GM12878 (cell line): ENCODE data around the gene MARCHF9. TPM values are rescaled to one million over a fixed set of nuclear protein-coding genes. Genes with fewer than 3 reads are reported as not detected.

Source experiments
- ATAC-seq: fragments of 200-7000 bp; cut with Tn5 transposase; 3 replicates; pipeline ENCODE4 v1.9.1; 2020; ENCODE audit warnings: mild to moderate bottlenecking, moderate library complexity
- BruUV-seq: library from RNA; stranded (reverse); fragments of 400-500 nt; replicated peaks from 2 replicates; lab custom pipeline; 2021; lab: Mats Ljungman, UMichigan
- CTCF ChIA-PET: fragments of 300-600 bp; sonication (Branson Sonifier 250); formaldehyde crosslinking; extraction: SDS; loops from one replicate; lab custom pipeline; 2021; ENCODE audit warnings: inconsistent platforms; lab: Yijun Ruan, JAX
- POLR2A ChIA-PET: fragments of 350-600 bp; formaldehyde crosslinking; extraction: SDS; loops from one replicate; lab custom pipeline; 2021; ENCODE audit warnings: inconsistent platforms; lab: Charles Lee
- RAD21 ChIA-PET: fragments of 300-600 bp; sonication (Branson Sonifier 250); formaldehyde crosslinking; loops from one replicate; lab custom pipeline; 2023; ENCODE audit warnings: antibody characterized with exemption; ENCODE audit not compliant: unreplicated experiment; lab: Charles Lee
- SMC1A ChIA-PET: fragments of 300-600 bp; sonication (Branson Sonifier 250); formaldehyde crosslinking; loops from one replicate; lab custom pipeline; 2023; ENCODE audit not compliant: unreplicated experiment, uncharacterized antibody; lab: Charles Lee
- DNase-seq: peaks from one replicate; pipeline ENCODE4 v3.0.0-alpha.2; 2011; ENCODE audit warnings: low read depth, low spot score
- FAIRE-seq: peaks from 3 replicates; lab custom pipeline; 2011; peaks lifted over from hg19 to GRCh38; lab: Jason Lieb, UNC
- H2AFZ ChIP-seq: 2 replicates; pipeline ENCODE4 v1.6.0; 2011; ENCODE audit warnings: low read depth, low read length, control low read depth; ENCODE audit not compliant: control insufficient read depth
- H3K27ac ChIP-seq: 2 replicates; pipeline ENCODE4 v1.5.1; 2011; ENCODE audit warnings: control low read depth; ENCODE audit not compliant: control insufficient read depth, insufficient read depth
- H3K27me3 ChIP-seq, 2 experiments: replicated peaks in 1 of 2; 2 replicates each; pipeline versions ENCODE4 v1.6.0 to v1.6.1; 2011; ENCODE audit warnings: low read length in 1 of 2; ENCODE audit not compliant: control insufficient read depth in 2 of 2, insufficient read depth in 2 of 2
- H3K36me3 ChIP-seq, 2 experiments: 2 replicates each; pipeline ENCODE4 v1.5.1; 2011; ENCODE audit warnings: low read length in 1 of 2; ENCODE audit not compliant: control insufficient read depth in 2 of 2, insufficient read depth in 2 of 2
- H3K4me1 ChIP-seq: 2 replicates; pipeline ENCODE4 v1.6.1; 2011; ENCODE audit warnings: mild to moderate bottlenecking, low read length, moderate library complexity, mixed read lengths; ENCODE audit not compliant: control insufficient read depth, insufficient read depth
- H3K4me2 ChIP-seq: 2 replicates; pipeline ENCODE4 v1.6.0; 2011; ENCODE audit warnings: control low read depth; ENCODE audit not compliant: control insufficient read depth, insufficient read depth
- H3K4me3 ChIP-seq: fragments of 200-600 bp; sonication (generic); 2 replicates; pipeline ENCODE4 v1.5.1; 2016
- H3K79me2 ChIP-seq: 2 replicates; pipeline ENCODE4 v1.6.0; 2011; ENCODE audit warnings: low read length; ENCODE audit not compliant: control insufficient read depth, insufficient read depth
- H3K9ac ChIP-seq: 2 replicates; pipeline ENCODE4 v1.8.0; 2011; ENCODE audit warnings: low read length, control low read depth, mixed read lengths; ENCODE audit not compliant: control insufficient read depth, insufficient read depth
- H3K9me3 ChIP-seq: replicated peaks from 3 replicates; pipeline ENCODE4 v1.5.1; 2011; ENCODE audit warnings: mild to moderate bottlenecking, low read length; ENCODE audit not compliant: control insufficient read depth, insufficient read depth
- H4K20me1 ChIP-seq: 2 replicates; pipeline ENCODE4 v1.6.0; 2011; ENCODE audit not compliant: control insufficient read depth, insufficient read depth
- ATF7 ChIP-seq: fragments of 450-650 bp; IDR thresholded peaks from 2 replicates; pipeline ENCODE4 v1.6.1; 2016; ENCODE audit warnings: low read depth, mild to moderate bottlenecking
- BMI1 ChIP-seq: fragments of 450-650 bp; IDR thresholded peaks from 2 replicates; pipeline ENCODE4 v1.6.1; 2016; ENCODE audit warnings: mild to moderate bottlenecking, moderate library complexity, borderline replicate concordance
- CHD2 ChIP-seq: IDR thresholded peaks from 2 replicates; pipeline ENCODE4 v1.6.1; 2011; ENCODE audit warnings: low read depth, low read length, improper control_type of control experiment, borderline replicate concordance
- CREB1 ChIP-seq: IDR thresholded peaks from 2 replicates; pipeline ENCODE4 v1.6.1; 2012; ENCODE audit warnings: low read depth, mild to moderate bottlenecking, inconsistent platforms
- CREM ChIP-seq: IDR thresholded peaks from 2 replicates; pipeline ENCODE4 v1.6.1; 2014; ENCODE audit warnings: antibody characterized with exemption, low read depth
- EGR1 ChIP-seq, 2 experiments: IDR thresholded peaks; 1 replicate in 1 of 2; 2 replicates in 1 of 2; pipeline ENCODE4 v1.6.1; 2011 to 2012; ENCODE audit warnings: low read depth in 2 of 2, low read length in 2 of 2, borderline replicate concordance in 1 of 2, mild to moderate bottlenecking in 1 of 2, moderate library complexity in 1 of 2
- LARP7 ChIP-seq: fragments of 450-650 bp; IDR thresholded peaks from 2 replicates; pipeline ENCODE4 v1.6.1; 2017; ENCODE audit warnings: mild to moderate bottlenecking
- MXI1 ChIP-seq: fragments of 150-350 bp; IDR thresholded peaks from 2 replicates; pipeline ENCODE4 v1.6.1; 2011; ENCODE audit warnings: low read depth, mild to moderate bottlenecking, inconsistent platforms, low read length, improper control_type of control experiment
- POLR2AphosphoS5 ChIP-seq: IDR thresholded peaks from 2 replicates; pipeline ENCODE4 v1.6.1; 2011; ENCODE audit warnings: mild to moderate bottlenecking, low read length, inconsistent platforms
- RB1 ChIP-seq: fragments of 450-650 bp; formaldehyde crosslinking; IDR thresholded peaks from 2 replicates; pipeline ENCODE4 v1.6.1; 2017; ENCODE audit warnings: mild to moderate bottlenecking, borderline replicate concordance
- RCOR1 ChIP-seq: conservative IDR thresholded peaks from 2 replicates; pipeline ENCODE4 v1.6.1; 2012; ENCODE audit warnings: low read depth, low read length, improper control_type of control experiment
- RUNX3 ChIP-seq: IDR thresholded peaks from 2 replicates; pipeline ENCODE4 v1.6.1; 2012; ENCODE audit warnings: low read length, inconsistent platforms
- SIN3A ChIP-seq: IDR thresholded peaks from 2 replicates; pipeline ENCODE4 v1.6.1; 2012; ENCODE audit warnings: low read depth, low read length, improper control_type of control experiment
- ZNF622 ChIP-seq: fragments of 450-650 bp; IDR thresholded peaks from 2 replicates; pipeline ENCODE4 v1.6.1; 2017; ENCODE audit warnings: mild to moderate bottlenecking, inconsistent platforms
- ZSCAN29 ChIP-seq: fragments of 450-650 bp; IDR thresholded peaks from 2 replicates; pipeline ENCODE4 v1.6.1; 2017; ENCODE audit warnings: mild to moderate bottlenecking, moderate library complexity
- ZZZ3 ChIP-seq: IDR thresholded peaks from 2 replicates; pipeline ENCODE4 v1.6.1; 2011; ENCODE audit warnings: low read depth; ENCODE audit not compliant: control insufficient read depth, insufficient read length
- whole genome bisulfite sequencing: methylation state at CpG from one replicate; pipeline ENCODE4 v1.1.6; 2016; ENCODE audit warnings: low lambda C conversion rate; ENCODE audit not compliant: insufficient replicate concordance, insufficient coverage; ENCODE audit errors: missing lambda C conversion rate; 5-methylcytosine and 5-hydroxymethylcytosine counted together
- in situ Hi-C: fragments of 300-500 bp; cut with MboI; formaldehyde crosslinking; loops from 9 replicates; pipeline ENCODE4 v1.14.3; 2018; ENCODE audit warnings: mixed read lengths
- intact Hi-C: fragments of 100-400 bp; cut with micrococcal nuclease; formaldehyde crosslinking; loops from one replicate; pipeline ENCODE4 v1.14.2; 2022; ENCODE audit not compliant: unreplicated experiment
- polyA plus RNA-seq, 11 experiments: library from polyadenylated mRNA; depleted of rRNA in 4 of 11; unstranded in 6 of 11; stranded (reverse) in 5 of 11; fragments of >200 nt; fragmentation: Nextera tagmentation in 4 of 11; fragmentation: Illumina TruSeq in 1 of 11; extraction: Ambion mirVana in 4 of 11; extraction: Trizol in 1 of 11; gene quantifications; 1 replicate in 1 of 11; 2 replicates in 10 of 11; pipeline versions ENCODE4 v1.2.1 to v1.2.3, GENCODE V29; 2011 to 2016; ENCODE audit warnings: inconsistent platforms in 2 of 11, missing spikeins in 2 of 11, low read depth in 1 of 11
- total RNA-seq, 4 experiments: library from RNA; depleted of rRNA in 3 of 4; stranded (reverse); fragments of >200 nt in 3 of 4; fragmentation: Illumina TruSeq in 1 of 4; extraction: Trizol in 1 of 4; gene quantifications; 2 replicates each; pipeline versions ENCODE4 v1.2.1 to v1.2.3, GENCODE V29; 2013 to 2021
- TF ChIP-seq, protein P1 (sequence below): IDR thresholded peaks from 2 replicates; pipeline ENCODE4 v1.6.1; 2011; ENCODE audit warnings: low read depth, mild to moderate bottlenecking, low read length, moderate library complexity, borderline replicate concordance; ENCODE audit errors: extremely low read depth
- TF ChIP-seq, protein P2 (sequence below): fragments of 150-350 bp; IDR thresholded peaks from 2 replicates; pipeline ENCODE4 v1.6.1; 2016; ENCODE audit warnings: low read depth, low read length
- TF ChIP-seq, protein P3 (sequence below): fragments of 450-650 bp; IDR thresholded peaks from 2 replicates; pipeline ENCODE4 v1.6.1; 2014; ENCODE audit warnings: mild to moderate bottlenecking

Gene MARCHF9
- total and polyA plus RNA-seq, 10 of the 15 experiments (the other 5 are each of a cell fraction or from before 2014, with no cell fraction given) = 2.4 to 29.3 (median 13.0) TPM

DNA sequence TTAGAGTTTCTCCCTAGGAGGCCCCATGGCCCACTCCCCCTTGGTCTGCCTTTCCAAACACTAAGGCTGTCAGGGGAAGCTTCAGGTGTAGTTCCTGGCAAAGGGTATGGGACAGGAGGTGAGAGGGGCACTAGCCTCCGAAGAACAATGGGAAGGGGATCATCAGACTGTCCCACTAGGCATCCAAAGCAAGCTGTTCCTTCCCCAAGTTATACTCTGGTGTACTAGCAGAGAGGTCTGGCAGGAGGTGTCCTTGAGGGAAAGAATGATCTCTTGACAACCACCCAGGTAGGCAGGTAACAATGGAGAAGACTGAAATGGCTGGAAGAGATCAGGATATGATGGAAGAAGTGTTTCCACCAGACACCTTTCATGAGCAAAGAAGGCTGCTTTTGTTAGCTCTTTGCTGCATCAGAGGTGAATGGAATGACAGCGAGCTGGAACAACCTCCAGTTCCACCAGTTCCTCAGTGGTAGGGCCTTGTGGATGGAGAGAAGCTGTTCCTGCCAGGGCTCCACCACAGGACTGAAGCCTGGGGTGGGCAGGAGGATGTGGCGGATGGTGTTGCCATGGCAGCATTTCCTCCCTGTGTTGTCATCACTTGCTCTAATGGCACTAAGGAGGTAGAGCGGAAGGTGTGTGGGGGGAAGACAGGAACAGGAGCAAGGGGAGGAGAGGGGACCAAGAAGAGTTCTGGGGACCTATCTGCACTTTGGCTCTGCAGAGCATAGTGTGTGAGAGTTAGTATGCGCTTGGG is 14.1 kb upstream of the MARCHF9 start:
- FAIRE-seq (peak; percentile 35), ATAC-seq (peak; percentile 68), DNase-seq (peak; percentile 53)
- BruUV-seq = no TSS peak
- Histone ChIP-seq H3K9ac (no peak overlapping the region; the same call in none of the 2 replicates), H3K27ac (no peak overlapping the region), H3K27me3 (no peaks in the 10 kb centered on the region), H2AFZ (no peak overlapping the region), H3K4me3 (peak overlapping the region; percentile 92), H3K36me3 (no peaks in the 10 kb centered on the region), H3K79me2 (peaks cover 25% of the 10 kb centered on the region), H3K4me2 (peak overlapping the region; percentile 64), H3K4me1 (peaks cover 20% of the 10 kb centered on the region), H4K20me1 (no peaks in the 10 kb centered on the region), H3K9me3 (no peaks in the 10 kb centered on the region)
- SMC1A ChIA-PET = interaction anchor here (0.5 to 2.1 kb wide), 13 partner anchors 8 to 282 kb away, joined by 3 to 16 read pairs (median 4); partner anchors contain the start of gene OS9
- 34% methylated on average over 5 of the region's 5 CpGs for WGBS
- CTCF ChIA-PET = interaction anchor here (0.7 to 3.8 kb wide), 17 partner anchors 9 to 282 kb away, joined by 3 to 22 read pairs (median 4); partner anchors contain the start of genes GLI1 and OS9
- intact Hi-C loops (loop anchor here (2.0 kb wide), 1 partner anchor 46 kb away; the partner anchor contains the start of gene OS9), in situ Hi-C loops (no loop called here)
- POLR2A ChIA-PET = interaction anchor here (0.5 to 2.2 kb wide), 4 partner anchors 11 to 31 kb away, joined by 3 to 18 read pairs (median 3); partner anchors contain the start of genes CDK4, EEF1AKMT3 and METTL1
- RAD21 ChIA-PET = interaction anchor here (0.6 to 2.4 kb wide), 8 partner anchors 10 to 282 kb away, joined by 3 to 13 read pairs (median 6); partner anchors contain the start of genes CDK4 and OS9
- peak; percentile 87; the same call in 1 of the 2 replicates for TF ChIP-seq RCOR1
- TF ChIP-seq MXI1 = peak; percentile 80
- TF ChIP-seq ZNF622 = no peak
- TF ChIP-seq CHD2 = no peak
- TF ChIP-seq, protein P1, sequence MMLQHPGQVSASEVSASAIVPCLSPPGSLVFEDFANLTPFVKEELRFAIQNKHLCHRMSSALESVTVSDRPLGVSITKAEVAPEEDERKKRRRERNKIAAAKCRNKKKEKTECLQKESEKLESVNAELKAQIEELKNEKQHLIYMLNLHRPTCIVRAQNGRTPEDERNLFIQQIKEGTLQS = no peak
- TF ChIP-seq, protein P2, sequence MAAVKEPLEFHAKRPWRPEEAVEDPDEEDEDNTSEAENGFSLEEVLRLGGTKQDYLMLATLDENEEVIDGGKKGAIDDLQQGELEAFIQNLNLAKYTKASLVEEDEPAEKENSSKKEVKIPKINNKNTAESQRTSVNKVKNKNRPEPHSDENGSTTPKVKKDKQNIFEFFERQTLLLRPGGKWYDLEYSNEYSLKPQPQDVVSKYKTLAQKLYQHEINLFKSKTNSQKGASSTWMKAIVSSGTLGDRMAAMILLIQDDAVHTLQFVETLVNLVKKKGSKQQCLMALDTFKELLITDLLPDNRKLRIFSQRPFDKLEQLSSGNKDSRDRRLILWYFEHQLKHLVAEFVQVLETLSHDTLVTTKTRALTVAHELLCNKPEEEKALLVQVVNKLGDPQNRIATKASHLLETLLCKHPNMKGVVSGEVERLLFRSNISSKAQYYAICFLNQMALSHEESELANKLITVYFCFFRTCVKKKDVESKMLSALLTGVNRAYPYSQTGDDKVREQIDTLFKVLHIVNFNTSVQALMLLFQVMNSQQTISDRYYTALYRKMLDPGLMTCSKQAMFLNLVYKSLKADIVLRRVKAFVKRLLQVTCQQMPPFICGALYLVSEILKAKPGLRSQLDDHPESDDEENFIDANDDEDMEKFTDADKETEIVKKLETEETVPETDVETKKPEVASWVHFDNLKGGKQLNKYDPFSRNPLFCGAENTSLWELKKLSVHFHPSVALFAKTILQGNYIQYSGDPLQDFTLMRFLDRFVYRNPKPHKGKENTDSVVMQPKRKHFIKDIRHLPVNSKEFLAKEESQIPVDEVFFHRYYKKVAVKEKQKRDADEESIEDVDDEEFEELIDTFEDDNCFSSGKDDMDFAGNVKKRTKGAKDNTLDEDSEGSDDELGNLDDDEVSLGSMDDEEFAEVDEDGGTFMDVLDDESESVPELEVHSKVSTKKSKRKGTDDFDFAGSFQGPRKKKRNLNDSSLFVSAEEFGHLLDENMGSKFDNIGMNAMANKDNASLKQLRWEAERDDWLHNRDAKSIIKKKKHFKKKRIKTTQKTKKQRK = no peak
- no peak for TF ChIP-seq ZSCAN29
- peak; percentile 28; the same call in 1 of the 2 replicates for TF ChIP-seq RUNX3
- TF ChIP-seq LARP7 = no peak
- no peak for TF ChIP-seq EGR1 (IDR thresholded peaks at IDR 0.05; ENCODE audit: borderline replicate concordance in 1 of 2, low read depth in 2 of 2, low read length in 2 of 2)
- no peak for TF ChIP-seq POLR2AphosphoS5
- no peak for TF ChIP-seq CREB1
- TF ChIP-seq, protein P3, sequence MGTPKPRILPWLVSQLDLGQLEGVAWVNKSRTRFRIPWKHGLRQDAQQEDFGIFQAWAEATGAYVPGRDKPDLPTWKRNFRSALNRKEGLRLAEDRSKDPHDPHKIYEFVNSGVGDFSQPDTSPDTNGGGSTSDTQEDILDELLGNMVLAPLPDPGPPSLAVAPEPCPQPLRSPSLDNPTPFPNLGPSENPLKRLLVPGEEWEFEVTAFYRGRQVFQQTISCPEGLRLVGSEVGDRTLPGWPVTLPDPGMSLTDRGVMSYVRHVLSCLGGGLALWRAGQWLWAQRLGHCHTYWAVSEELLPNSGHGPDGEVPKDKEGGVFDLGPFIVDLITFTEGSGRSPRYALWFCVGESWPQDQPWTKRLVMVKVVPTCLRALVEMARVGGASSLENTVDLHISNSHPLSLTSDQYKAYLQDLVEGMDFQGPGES = no peak
- no peak for TF ChIP-seq SIN3A
- TF ChIP-seq CREM = peak; percentile 46; the same call in 1 of the 2 replicates
- peak; percentile 61 for TF ChIP-seq ATF7
- peak; percentile 86 for TF ChIP-seq BMI1
- no peak for TF ChIP-seq RB1
- no peak for TF ChIP-seq ZZZ3
